Activated T-helper 1 cell treated with anti-CD3 and anti-CD28 coated beads, Interleukin-12 subunit alpha, Interleukin-12 subunit beta, Interleukin-2, Interleukin-4 antibody, amounts not matched to agents 30 ng/mL and 10 ng/mL and 1 ng/mL, durations not matched to agents 14 hours and 24 hours and 36 hours (primary cell): Measurements from ENCODE around the gene VMAC. TPM values are rescaled to one million over a fixed set of nuclear protein-coding genes. Genes with fewer than 3 reads are reported as not detected.

ENCODE experiments used
- DNase-seq: peaks from one replicate; pipeline ENCODE4 v3.0.0; 2021; ENCODE audit warnings: low spot score
- H3K27ac Mint-ChIP-seq: one replicate; pipeline ENCODE4 v1.8.0; 2021; ENCODE audit warnings: mild to moderate bottlenecking, mixed read lengths
- H3K27me3 Mint-ChIP-seq: one replicate; pipeline ENCODE4 v1.8.0; 2022; ENCODE audit warnings: mild to moderate bottlenecking, moderate library complexity, mixed read lengths; ENCODE audit not compliant: insufficient read depth
- H3K36me3 Mint-ChIP-seq: one replicate; pipeline ENCODE4 v1.8.0; 2021; ENCODE audit warnings: low read depth, mixed read lengths
- H3K4me1 Mint-ChIP-seq: one replicate; pipeline ENCODE4 v1.8.0; 2021; ENCODE audit warnings: low read depth, mixed read lengths
- H3K4me3 Mint-ChIP-seq: one replicate; pipeline ENCODE4 v1.8.0; 2021; ENCODE audit warnings: mild to moderate bottlenecking, moderate library complexity, mixed read lengths
- H3K9me3 Mint-ChIP-seq: one replicate; pipeline ENCODE4 v1.8.0; 2021; ENCODE audit warnings: mixed read lengths
- intact Hi-C: fragments of 100-400 bp; cut with micrococcal nuclease; formaldehyde crosslinking; loops from one replicate; pipeline ENCODE4 v1.15.1; 2024
- total RNA-seq: library from RNA; stranded (reverse); gene quantifications from 2 replicates; pipeline ENCODE4 v1.2.3, GENCODE V29; 2022

VMAC gene
- total RNA-seq, 1 donor from 2014 or later, result 3.5 TPM

GRCh38 chr19:5903624-5904351 is 884 bp upstream of the VMAC start, which contains the start of gene NDUFA11:
Gene NDUFA11, minus strand, starts transcription at chr19:5903790. Its CDS starts 82 bp downstream, at chr19:5903708.
- Mint-ChIP-seq H3K4me3 (peak within 1 kb of the TSS; percentile 99), H3K36me3 (peaks cover 11% of the 10 kb centered on the region), H3K27ac (peak within 1 kb of the TSS; percentile 97), H3K4me1 (peaks cover 30% of the 10 kb centered on the region), H3K27me3 (no peaks in the 10 kb centered on the region), H3K9me3 (no peaks in the 10 kb centered on the region)
- intact Hi-C loops, result loop anchor here (1.0 to 5.0 kb wide), 13 partner anchors 50 to 557 kb away; partner anchors contain the start of genes ALKBH7, CATSPERD, LONP1 and MICOS13
- peak; percentile 94 for DNase-seq

GRCh38 chr19:5905114-5905778 is 574 bp downstream of the VMAC start:
- Mint-ChIP-seq H3K4me1 (peaks cover 30% of the 10 kb centered on the region), H3K9me3 (no peaks in the 10 kb centered on the region), H3K4me3 (peak overlapping the region; percentile 99), H3K36me3 (peaks cover 8% of the 10 kb centered on the region), H3K27ac (peak overlapping the region; percentile 72), H3K27me3 (no peaks in the 10 kb centered on the region)
- DNase-seq, result no peak
- intact Hi-C loops, result no loop called here

DNA sequence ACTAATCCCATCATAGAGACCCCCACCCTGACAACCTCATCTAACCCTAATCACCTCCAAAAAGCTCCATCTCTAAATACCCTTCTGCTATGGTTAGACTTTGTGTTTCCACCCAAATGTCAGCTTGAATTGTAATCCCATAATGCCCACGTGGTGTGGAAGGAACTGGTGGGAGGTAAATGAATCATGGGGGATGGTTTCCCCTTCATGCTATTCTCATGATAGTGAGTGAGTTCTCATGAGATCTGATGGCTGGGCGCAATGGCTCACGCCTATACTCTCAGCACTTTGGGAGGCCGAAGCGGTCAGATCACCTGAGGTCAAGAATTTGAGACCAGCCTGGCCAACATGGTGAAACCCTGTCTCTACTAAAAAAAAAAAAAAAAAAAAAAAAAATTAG is 2.6 kb downstream of the VMAC start:
- intact Hi-C loops, result no loop called here
- H3K27ac Mint-ChIP-seq, result peak overlapping the region; percentile 59
- DNase-seq, result no peak
- peaks cover 25% of the 10 kb centered on the region for H3K4me1 Mint-ChIP-seq
- peak overlapping the region; percentile 52 for H3K4me3 Mint-ChIP-seq
- no peaks in the 10 kb centered on the region for H3K27me3 Mint-ChIP-seq
- no peaks in the 10 kb centered on the region for H3K9me3 Mint-ChIP-seq
- peaks cover 2% of the 10 kb centered on the region for H3K36me3 Mint-ChIP-seq

GRCh38 chr19:5908773-5909442 is 4.2 kb downstream of the VMAC start:
- intact Hi-C loops, result no loop called here
- no peaks in the 10 kb centered on the region for H3K27me3 Mint-ChIP-seq
- no peak overlapping the region for H3K27ac Mint-ChIP-seq
- DNase-seq, result no peak
- peaks cover 20% of the 10 kb centered on the region for H3K4me1 Mint-ChIP-seq
- H3K4me3 Mint-ChIP-seq, result no peak overlapping the region
- peaks cover 6% of the 10 kb centered on the region for H3K36me3 Mint-ChIP-seq
- no peaks in the 10 kb centered on the region for H3K9me3 Mint-ChIP-seq

DNA sequence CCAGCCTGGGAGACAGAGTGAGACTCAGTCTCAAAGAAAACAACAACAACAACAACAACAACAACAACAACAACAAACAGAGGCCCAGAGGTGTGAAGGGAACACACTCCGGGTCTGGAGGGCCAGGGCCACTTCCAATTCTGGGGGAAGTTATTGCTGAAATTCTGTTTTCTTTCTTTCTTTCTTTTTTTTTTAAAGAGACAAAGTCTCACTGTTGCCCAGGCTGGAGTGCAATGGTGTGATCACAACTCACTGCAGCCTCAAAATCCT is 5.9 kb downstream of the VMAC start:
- Mint-ChIP-seq H3K27me3 (no peaks in the 10 kb centered on the region), H3K36me3 (peaks cover 6% of the 10 kb centered on the region), H3K9me3 (no peaks in the 10 kb centered on the region), H3K4me3 (no peak overlapping the region), H3K27ac (no peak overlapping the region), H3K4me1 (peaks cover 20% of the 10 kb centered on the region)
- DNase-seq, result no peak
- intact Hi-C loops, result no loop called here

DNA sequence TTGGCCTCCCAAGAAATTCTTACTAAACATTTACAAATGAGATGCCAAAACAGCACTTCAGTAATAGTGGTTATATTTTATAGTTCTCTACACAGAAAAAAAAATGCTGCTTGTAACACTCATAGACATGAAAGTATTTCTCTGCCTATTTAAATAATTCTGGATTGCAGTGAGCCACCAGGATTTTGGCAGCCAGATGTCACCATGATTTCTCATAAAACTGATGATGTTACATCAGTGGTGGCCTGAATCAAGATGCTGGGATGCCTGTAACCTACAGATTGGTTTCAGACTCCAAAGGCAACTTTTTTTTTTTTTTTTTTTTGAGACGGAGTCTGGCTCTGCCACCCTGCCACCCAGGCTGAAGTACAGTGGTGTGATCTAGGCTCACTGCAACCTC is 6.7 kb downstream of the VMAC start:
- Mint-ChIP-seq H3K4me1 (peaks cover 12% of the 10 kb centered on the region), H3K4me3 (no peak overlapping the region), H3K36me3 (peaks cover 5% of the 10 kb centered on the region), H3K27me3 (no peaks in the 10 kb centered on the region), H3K27ac (no peak overlapping the region), H3K9me3 (no peaks in the 10 kb centered on the region)
- intact Hi-C loops, result no loop called here
- DNase-seq, result no peak

DNA sequence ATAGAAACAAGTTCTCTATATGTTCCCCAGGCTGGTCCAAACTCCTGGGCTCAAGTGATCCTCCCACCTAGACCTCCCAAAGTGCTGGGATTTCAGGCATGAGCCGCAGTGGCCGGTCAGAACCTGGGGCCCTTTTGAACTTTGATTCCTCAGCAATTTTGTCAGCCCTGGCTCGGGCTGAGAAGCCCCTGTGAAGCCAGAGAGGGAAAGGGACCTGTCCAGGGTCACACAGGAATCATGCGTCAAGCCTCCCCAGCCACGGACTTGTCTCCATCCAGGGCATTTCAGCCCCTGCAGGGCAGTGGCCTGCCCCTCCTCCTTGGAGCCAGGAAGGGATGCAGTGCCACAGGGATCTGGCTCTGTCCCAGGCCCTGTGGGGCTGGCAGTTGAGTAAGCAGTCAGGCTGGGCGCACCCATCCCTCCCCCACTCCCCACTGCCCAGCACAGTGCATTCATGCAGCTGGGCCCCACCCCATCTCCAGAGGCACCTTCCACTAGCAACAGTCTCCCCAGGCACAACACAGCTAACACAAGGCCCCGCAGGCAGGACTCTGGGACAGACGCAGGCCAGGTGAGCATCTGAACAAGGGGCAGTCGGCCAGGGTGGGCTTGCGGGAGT is 9.2 kb downstream of the VMAC start, which contains the start of gene CAPS:
CAPS (plus strand) TSS at position 516 of the 619 bp plus-strand sequence. CDS start 153 bp downstream, outside the sequence.
- Mint-ChIP-seq H3K36me3 (peaks cover 10% of the 10 kb centered on the region), H3K9me3 (no peaks in the 10 kb centered on the region), H3K27ac (peak within 1 kb of the TSS; percentile 34), H3K4me3 (no peak within 1 kb of the TSS), H3K4me1 (no peaks in the 10 kb centered on the region), H3K27me3 (no peaks in the 10 kb centered on the region)
- no peak for DNase-seq
- intact Hi-C loops, result no loop called here

DNA sequence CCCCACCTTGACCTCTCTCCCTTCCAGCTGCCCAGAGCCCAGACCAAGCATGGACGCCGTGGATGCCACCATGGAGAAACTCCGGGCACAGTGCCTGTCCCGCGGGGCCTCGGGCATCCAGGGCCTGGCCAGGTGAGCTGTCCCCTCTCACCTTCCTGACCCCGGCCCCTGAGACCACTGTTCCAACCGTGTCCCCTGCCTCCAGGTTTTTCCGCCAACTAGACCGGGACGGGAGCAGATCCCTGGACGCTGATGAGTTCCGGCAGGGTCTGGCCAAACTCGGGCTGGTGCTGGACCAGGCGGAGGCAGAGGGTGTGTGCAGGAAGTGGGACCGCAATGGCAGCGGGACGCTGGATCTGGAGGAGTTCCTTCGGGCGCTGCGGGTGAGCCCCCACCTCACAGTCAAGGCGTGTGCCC is 9.7 kb downstream of the VMAC start:
- H3K4me3 Mint-ChIP-seq, result no peak overlapping the region
- intact Hi-C loops, result no loop called here
- no peaks in the 10 kb centered on the region for H3K27me3 Mint-ChIP-seq
- DNase-seq, result no peak
- H3K27ac Mint-ChIP-seq, result no peak overlapping the region
- peaks cover 10% of the 10 kb centered on the region for H3K36me3 Mint-ChIP-seq
- H3K9me3 Mint-ChIP-seq, result no peaks in the 10 kb centered on the region
- no peaks in the 10 kb centered on the region for H3K4me1 Mint-ChIP-seq

- Mint-ChIP-seq H3K27me3 (no peaks in the 10 kb centered on the region), H3K27ac (no peak overlapping the region), H3K4me3 (no peak overlapping the region), H3K4me1 (no peaks in the 10 kb centered on the region), H3K9me3 (no peaks in the 10 kb centered on the region), H3K36me3 (peaks cover 10% of the 10 kb centered on the region)
- intact Hi-C loops, result no loop called here
- no peak for DNase-seq
Measured at GRCh38 chr19:5914946-5915781, 10.5 kb downstream of the VMAC start.

DNA sequence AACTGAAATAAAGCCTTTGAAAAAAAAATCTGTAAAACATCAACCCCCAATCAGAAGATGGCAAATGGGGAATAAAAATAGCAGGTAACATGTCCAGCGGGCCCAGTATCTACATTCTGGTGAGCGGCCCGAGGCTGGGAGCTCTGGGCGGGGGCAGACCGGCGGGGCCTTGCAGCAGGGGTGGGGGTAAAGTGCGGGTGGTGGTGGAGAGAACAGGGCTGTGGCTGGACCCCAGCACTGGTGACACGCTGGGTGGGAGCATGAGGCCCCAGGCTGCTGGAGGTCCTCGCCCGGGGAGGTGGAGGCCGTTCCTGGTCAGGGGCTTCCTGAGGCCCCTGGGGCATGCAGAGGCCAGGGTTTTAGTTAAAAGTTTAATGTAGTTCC is 11.1 kb downstream of the VMAC start:
- Mint-ChIP-seq H3K9me3 (no peaks in the 10 kb centered on the region), H3K27ac (no peak overlapping the region), H3K4me3 (no peak overlapping the region), H3K36me3 (peaks cover 10% of the 10 kb centered on the region), H3K4me1 (no peaks in the 10 kb centered on the region), H3K27me3 (no peaks in the 10 kb centered on the region)
- intact Hi-C loops, result no loop called here
- no peak for DNase-seq

DNA sequence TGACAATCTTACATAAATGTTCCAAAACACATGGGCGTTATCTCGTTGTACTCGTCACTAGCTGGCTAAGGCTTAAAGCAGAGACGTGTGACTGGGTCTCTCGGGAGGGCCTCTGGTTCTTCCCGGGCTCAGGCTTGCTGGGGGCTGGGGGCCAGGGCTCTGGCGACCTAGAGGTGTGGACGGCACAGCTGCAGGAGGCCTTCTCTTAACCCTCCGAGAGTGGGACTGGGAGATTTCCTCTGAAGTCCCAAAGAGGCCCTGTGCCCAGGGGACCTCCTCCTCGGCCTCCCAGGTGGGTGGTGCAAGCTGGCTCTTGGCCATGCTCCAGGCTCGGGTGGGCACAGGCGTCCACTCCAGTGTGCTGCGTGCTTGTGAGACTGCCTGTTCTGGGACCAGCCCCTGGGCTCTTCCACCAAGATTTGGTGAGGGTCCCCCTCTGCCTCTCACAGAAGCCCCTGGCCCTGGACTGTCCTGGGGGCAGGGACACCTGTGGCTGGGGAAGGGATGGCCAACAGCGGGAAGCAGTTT is 11.6 kb downstream of the VMAC start:
- Mint-ChIP-seq H3K4me3 (no peak overlapping the region), H3K27ac (no peak overlapping the region), H3K4me1 (no peaks in the 10 kb centered on the region), H3K9me3 (no peaks in the 10 kb centered on the region), H3K27me3 (no peaks in the 10 kb centered on the region), H3K36me3 (peaks cover 10% of the 10 kb centered on the region)
- no peak for DNase-seq
- intact Hi-C loops, result no loop called here

DNA sequence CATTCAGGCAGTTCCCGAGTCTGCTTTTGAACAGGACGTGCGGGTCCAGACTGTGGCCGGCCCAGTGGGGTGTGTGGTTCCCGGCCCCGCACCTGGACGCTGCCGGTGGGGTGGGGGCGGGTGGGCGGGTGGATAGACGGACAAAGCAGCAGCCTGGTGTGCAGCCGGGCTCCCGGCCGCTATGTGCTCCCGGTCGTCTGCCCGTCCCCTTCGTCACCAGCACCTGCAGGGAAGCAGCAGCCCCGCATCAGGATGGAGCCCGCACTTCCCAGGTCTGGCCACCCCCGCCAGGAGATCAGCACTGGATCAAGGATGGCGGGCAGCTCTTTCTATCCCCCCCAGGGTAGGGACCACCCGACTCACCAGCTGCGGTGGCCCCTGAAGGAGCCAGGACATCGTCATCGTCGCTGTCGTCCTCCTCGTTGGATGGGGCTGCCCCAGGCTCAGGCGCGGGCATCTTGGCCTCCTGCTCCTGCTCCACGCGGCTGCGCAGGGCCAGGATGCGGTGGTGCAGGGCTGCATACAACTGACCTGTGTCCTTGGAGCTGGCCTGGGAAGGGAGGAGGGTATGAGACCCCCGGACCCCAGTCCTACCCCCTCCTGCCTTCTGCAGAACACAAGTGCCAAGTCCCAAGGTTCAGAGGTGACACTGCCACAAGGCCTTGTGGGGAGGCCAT is 12.9 kb downstream of the VMAC start:
- Mint-ChIP-seq H3K36me3 (peaks cover 13% of the 10 kb centered on the region), H3K27me3 (no peaks in the 10 kb centered on the region), H3K27ac (no peak overlapping the region), H3K9me3 (no peaks in the 10 kb centered on the region), H3K4me3 (no peak overlapping the region), H3K4me1 (no peaks in the 10 kb centered on the region)
- DNase-seq, result no peak
- intact Hi-C loops, result no loop called here
